SJCRH30 (cell line): ENCODE data around the gene SMAD7. TPM values are rescaled to one million over a fixed set of nuclear protein-coding genes. Genes with fewer than 3 reads are reported as not detected.

Experiments used
- DNase-seq, 2 experiments: peaks; one replicate each; pipeline ENCODE4 v3.0.0-alpha.2; 2015 to 2020
- H3K27ac ChIP-seq: fragments of 250-450 bp; sonication (Bioruptor Pico); 2 replicates; pipeline ENCODE4 v1.5.1; 2020; ENCODE audit warnings: mild to moderate bottlenecking, moderate library complexity
- H3K27me3 ChIP-seq: fragments of 250-450 bp; sonication (Bioruptor Pico); 2 replicates; pipeline ENCODE4 v1.5.1; 2020; ENCODE audit warnings: mild to moderate bottlenecking, moderate library complexity
- H3K36me3 ChIP-seq: fragments of 250-450 bp; sonication (Bioruptor Pico); 2 replicates; pipeline ENCODE4 v1.5.1; 2020; ENCODE audit warnings: mild to moderate bottlenecking, moderate library complexity
- H3K4me1 ChIP-seq: fragments of 250-450 bp; sonication (Bioruptor Pico); 2 replicates; pipeline ENCODE4 v1.5.1; 2020; ENCODE audit warnings: mild to moderate bottlenecking, moderate library complexity
- H3K4me3 ChIP-seq: fragments of 250-450 bp; sonication (Bioruptor Pico); 2 replicates; pipeline ENCODE4 v1.5.1; 2020; ENCODE audit warnings: mild to moderate bottlenecking, moderate library complexity
- H3K9me3 ChIP-seq: fragments of 250-450 bp; sonication (Bioruptor Pico); replicated peaks from 2 replicates; pipeline ENCODE4 v1.5.1; 2020; ENCODE audit warnings: mild to moderate bottlenecking, moderate library complexity
- total RNA-seq: library from RNA; depleted of rRNA; stranded (reverse); fragments of >200 nt; shearing (Covaris generic); gene quantifications from 2 replicates; pipeline ENCODE4 v1.2.3, GENCODE V29; 2014

The SMAD7 gene
- total RNA-seq, 1 experiment from 2014 or later: 3.0 TPM

- Histone ChIP-seq H3K27me3 (no peaks in the 10 kb centered on the region), H3K27ac (no peak overlapping the region), H3K4me3 (no peak overlapping the region), H3K9me3 (no peaks in the 10 kb centered on the region), H3K36me3 (no peaks in the 10 kb centered on the region), H3K4me1 (peaks cover 25% of the 10 kb centered on the region)
- DNase-seq: no peak
Observed at GRCh38 chr18:48938827-48939204, 11.9 kb downstream of the SMAD7 start.

DNA sequence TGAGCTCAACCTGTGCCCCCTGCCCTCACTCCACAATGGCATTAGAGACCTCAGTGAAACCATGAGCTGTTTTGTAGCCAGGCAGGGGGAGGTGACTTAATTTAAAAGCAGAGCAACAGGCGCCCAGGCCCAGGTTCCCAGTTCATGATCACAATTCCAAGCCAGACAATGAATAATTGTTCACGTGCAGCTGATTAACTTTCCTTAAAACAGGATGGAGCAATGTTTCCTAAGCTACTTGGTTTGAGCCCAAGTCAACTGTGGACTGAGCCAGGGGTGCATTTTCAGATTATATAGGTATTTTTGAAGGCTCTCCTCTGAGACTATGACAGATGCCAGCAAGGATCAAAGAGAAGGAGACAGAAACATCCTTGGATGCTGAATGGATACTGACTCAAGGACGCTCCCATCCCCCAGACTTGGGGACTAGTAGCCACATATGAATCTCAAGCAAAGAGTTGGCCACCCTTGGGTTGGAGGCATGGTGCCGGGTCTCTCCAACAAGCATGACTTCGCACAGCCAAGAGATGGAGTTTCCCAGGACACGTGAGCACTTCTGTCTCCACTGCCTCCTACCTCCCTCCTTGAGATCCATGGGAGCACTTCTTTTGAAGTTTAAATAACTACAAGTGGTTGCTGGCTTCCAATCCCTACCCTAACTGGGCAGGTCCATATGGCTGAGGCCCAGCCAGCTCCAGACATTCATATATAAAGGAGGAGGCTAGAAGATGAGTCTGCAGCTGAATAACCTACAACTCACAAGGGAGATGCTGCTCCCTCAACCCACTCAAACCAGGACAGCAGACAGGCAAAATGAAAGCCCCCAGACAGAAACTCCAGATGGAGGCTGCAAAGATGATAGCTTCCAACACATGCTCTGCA, 12.7 kb downstream of the SMAD7 start:
- no peaks in the 10 kb centered on the region for H3K9me3 ChIP-seq
- peaks cover 18% of the 10 kb centered on the region for H3K4me1 ChIP-seq
- no peak overlapping the region for H3K27ac ChIP-seq
- no peak overlapping the region for H3K4me3 ChIP-seq
- H3K27me3 ChIP-seq: no peaks in the 10 kb centered on the region
- no peak for DNase-seq
- H3K36me3 ChIP-seq: no peaks in the 10 kb centered on the region

DNA sequence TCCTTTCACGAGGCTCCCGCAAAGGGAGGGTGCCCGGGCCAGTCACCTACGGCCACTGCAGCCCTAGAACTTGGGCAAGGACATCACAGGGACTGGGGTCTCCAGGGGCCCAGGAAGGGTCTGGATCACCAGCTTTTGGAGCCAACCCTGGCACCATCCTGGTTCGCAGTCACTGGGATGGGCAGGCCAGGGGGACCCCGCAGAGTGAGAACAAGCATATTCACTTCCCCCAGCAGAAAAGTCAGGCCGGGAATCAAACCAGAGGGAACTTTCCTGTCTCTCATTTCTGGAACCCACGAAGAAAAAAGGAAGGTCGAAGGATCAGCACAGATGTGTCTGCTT, 15.4 kb downstream of the SMAD7 start:
- H3K36me3 ChIP-seq: no peaks in the 10 kb centered on the region
- no peaks in the 10 kb centered on the region for H3K27me3 ChIP-seq
- H3K4me3 ChIP-seq: no peak overlapping the region
- no peak overlapping the region for H3K27ac ChIP-seq
- peaks cover 3% of the 10 kb centered on the region; the same call in 1 of the 2 replicates for H3K4me1 ChIP-seq
- DNase-seq: no peak
- H3K9me3 ChIP-seq: no peaks in the 10 kb centered on the region

- no peak overlapping the region for H3K27ac ChIP-seq
- peaks cover 4% of the 10 kb centered on the region for H3K4me1 ChIP-seq
- H3K36me3 ChIP-seq: no peaks in the 10 kb centered on the region
- no peak overlapping the region for H3K4me3 ChIP-seq
- no peaks in the 10 kb centered on the region for H3K9me3 ChIP-seq
- H3K27me3 ChIP-seq: no peaks in the 10 kb centered on the region
- DNase-seq: no peak
Observed at GRCh38 chr18:48934723-48935432, 15.9 kb downstream of the SMAD7 start.

- Histone ChIP-seq H3K9me3 (no peaks in the 10 kb centered on the region), H3K36me3 (no peaks in the 10 kb centered on the region), H3K27me3 (no peaks in the 10 kb centered on the region), H3K4me3 (no peak overlapping the region), H3K27ac (no peak overlapping the region), H3K4me1 (peaks cover 7% of the 10 kb centered on the region)
- no peak for DNase-seq
Observed at GRCh38 chr18:48934415-48934722, 16.4 kb downstream of the SMAD7 start.

DNA sequence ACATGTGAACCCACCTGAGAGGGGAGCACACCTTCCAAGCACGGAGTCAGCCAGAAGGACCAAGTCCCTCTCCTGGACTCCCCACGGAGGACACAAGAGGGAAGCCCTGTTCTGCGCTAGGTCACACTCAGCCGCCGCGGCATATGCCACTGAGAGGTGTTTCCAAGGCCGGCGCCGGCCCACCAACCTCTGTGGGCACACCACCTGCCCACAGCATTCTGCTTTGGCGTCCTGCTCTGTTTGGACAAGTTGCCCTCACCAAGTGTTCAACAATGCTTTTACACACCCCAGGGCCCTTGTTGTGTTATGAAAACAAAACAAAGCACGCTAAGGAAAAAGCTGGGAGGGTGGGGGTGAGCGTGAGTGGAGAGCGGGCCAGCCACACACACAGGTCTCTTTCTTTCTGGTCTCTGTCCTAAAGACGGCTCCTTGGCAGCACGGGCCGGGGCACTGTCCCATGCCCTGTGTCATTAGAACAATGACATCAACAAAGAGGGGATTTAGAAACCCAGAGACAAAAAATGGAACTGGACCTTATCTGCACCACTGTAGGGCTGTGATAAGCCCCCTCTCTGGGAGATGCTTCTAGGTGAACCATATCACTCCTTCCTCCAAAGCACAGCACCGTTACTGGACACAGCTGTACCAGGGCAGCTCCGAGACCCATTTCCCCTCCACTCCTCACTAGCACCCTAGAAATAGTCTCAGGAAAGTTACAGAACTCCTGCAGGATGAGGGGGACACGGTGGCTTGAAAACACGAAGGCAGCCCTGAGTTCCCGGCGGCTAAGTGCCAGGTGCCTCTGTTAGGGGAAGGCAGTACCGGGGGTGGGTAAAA, 17.0 kb downstream of the SMAD7 start:
- Histone ChIP-seq H3K9me3 (no peaks in the 10 kb centered on the region), H3K36me3 (no peaks in the 10 kb centered on the region), H3K4me1 (peaks cover 12% of the 10 kb centered on the region), H3K4me3 (no peak overlapping the region), H3K27ac (no peak overlapping the region), H3K27me3 (no peaks in the 10 kb centered on the region)
- no peak for DNase-seq

- H3K4me3 ChIP-seq: no peak overlapping the region
- no peaks in the 10 kb centered on the region for H3K27me3 ChIP-seq
- no peak overlapping the region for H3K27ac ChIP-seq
- no peaks in the 10 kb centered on the region for H3K9me3 ChIP-seq
- H3K36me3 ChIP-seq: no peaks in the 10 kb centered on the region
- peaks cover 12% of the 10 kb centered on the region for H3K4me1 ChIP-seq
- DNase-seq: no peak
Observed at GRCh38 chr18:48932822-48933510, 17.8 kb downstream of the SMAD7 start.

DNA sequence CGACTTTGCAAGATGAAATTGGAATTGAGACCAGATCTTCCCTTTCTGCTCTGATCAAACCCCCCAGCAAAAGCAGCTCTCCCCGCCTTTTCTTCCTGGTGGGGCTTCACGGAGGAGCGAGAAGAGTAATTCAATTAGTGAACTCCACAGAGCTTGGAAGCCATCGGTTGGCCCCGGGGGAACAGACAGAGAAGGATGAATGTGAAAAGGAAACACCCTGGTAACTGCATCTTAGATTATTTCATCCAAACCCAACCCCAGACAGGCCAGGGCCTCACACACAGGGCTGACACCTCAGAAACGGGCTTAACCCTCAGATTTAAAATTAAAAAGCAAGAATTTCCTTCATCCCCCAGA, 18.3 kb downstream of the SMAD7 start:
- no peaks in the 10 kb centered on the region for H3K9me3 ChIP-seq
- no peak for DNase-seq
- H3K36me3 ChIP-seq: no peaks in the 10 kb centered on the region
- H3K27ac ChIP-seq: no peak overlapping the region
- H3K27me3 ChIP-seq: no peaks in the 10 kb centered on the region
- no peak overlapping the region for H3K4me3 ChIP-seq
- H3K4me1 ChIP-seq: peaks cover 12% of the 10 kb centered on the region

DNA sequence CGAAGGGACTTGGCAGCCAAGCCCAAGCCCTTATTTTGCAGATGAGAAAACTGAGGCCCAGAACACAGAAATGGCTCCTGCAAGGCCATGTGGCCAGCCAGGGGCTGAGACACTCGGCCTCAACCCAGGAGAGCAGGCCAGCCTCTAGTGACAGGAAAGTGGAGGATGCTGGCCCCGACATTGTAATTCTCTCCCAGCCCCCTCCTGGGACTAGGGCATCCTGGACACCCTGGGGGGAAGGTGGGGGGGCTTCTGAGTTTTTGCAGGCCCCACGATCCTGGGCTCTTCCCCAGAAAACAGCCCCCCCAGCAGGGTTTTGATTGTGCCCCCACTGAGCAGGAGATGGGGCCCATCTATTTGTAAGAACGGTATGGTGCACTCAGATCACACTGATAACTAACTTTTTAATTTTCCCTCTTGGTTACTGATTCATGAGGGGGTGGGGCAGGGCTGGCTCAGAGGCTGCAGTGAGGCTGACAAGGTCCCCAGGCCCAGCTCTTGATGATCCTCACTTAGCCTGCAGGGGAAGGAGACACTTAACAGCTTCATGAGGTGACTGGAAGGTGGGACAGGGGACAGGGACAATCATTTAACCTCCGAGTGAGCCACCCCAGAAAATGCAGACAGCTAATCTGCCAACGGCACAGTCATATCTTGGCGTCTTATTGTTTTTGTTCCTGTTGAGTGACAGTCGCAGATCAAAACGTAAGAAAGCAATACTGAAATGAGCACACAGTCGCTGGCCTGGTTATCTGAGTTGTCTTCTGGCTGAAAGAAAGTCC, 18.9 kb downstream of the SMAD7 start:
- H3K27me3 ChIP-seq: no peaks in the 10 kb centered on the region
- no peak overlapping the region for H3K27ac ChIP-seq

GRCh38 chr18:48930926-48931325, 19.8 kb downstream of the SMAD7 start:
- Histone ChIP-seq H3K27me3 (no peaks in the 10 kb centered on the region), H3K27ac (no peak overlapping the region), H3K36me3 (no peaks in the 10 kb centered on the region), H3K4me3 (no peak overlapping the region), H3K9me3 (no peaks in the 10 kb centered on the region), H3K4me1 (peaks cover 12% of the 10 kb centered on the region)
- no peak for DNase-seq

More for the DNA sequence above, 18.9 kb downstream of the SMAD7 start:
- peaks cover 12% of the 10 kb centered on the region for H3K4me1 ChIP-seq
- DNase-seq: no peak
- no peaks in the 10 kb centered on the region for H3K36me3 ChIP-seq
- no peaks in the 10 kb centered on the region for H3K9me3 ChIP-seq
- H3K4me3 ChIP-seq: no peak overlapping the region

- no peak for DNase-seq
- Histone ChIP-seq H3K9me3 (no peaks in the 10 kb centered on the region), H3K27me3 (no peaks in the 10 kb centered on the region), H3K36me3 (no peaks in the 10 kb centered on the region), H3K4me3 (no peak overlapping the region), H3K4me1 (peaks cover 12% of the 10 kb centered on the region), H3K27ac (peak overlapping the region; percentile 5; the same call in 1 of the 2 replicates)
Observed at GRCh38 chr18:48929941-48930713, 20.6 kb downstream of the SMAD7 start.

DNA sequence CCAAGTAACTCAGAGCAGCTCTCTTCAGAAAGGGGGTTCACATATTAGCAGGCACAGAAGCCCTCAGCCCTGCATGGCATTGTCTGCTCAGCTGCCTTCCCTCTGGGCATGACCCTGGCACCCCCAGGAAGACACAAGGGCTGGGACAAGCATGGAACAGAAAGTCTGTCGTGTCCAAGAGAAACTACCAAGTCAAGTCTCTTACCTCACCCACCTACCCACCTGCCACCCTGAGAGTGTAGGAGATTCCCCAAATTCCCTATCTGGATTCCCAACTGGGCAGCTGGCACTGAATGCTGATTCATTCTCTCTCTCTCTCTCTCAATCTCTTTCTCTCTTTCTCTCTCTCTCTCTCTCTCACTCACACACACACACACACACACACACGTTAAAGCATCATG, 21.6 kb downstream of the SMAD7 start:
- no peak for DNase-seq

GRCh38 chr18:48928787-48929186, 22.0 kb downstream of the SMAD7 start:
- Histone ChIP-seq H3K4me3 (no peak overlapping the region), H3K9me3 (no peaks in the 10 kb centered on the region), H3K27me3 (no peaks in the 10 kb centered on the region), H3K27ac (peak overlapping the region; percentile 32), H3K36me3 (no peaks in the 10 kb centered on the region), H3K4me1 (peaks cover 12% of the 10 kb centered on the region)
- peak; percentile 35 to 40 for DNase-seq

More for the DNA sequence above, 21.6 kb downstream of the SMAD7 start:
- no peaks in the 10 kb centered on the region for H3K36me3 ChIP-seq
- H3K27me3 ChIP-seq: no peaks in the 10 kb centered on the region
- no peak overlapping the region for H3K4me3 ChIP-seq
- no peaks in the 10 kb centered on the region for H3K9me3 ChIP-seq
- H3K27ac ChIP-seq: peak overlapping the region; percentile 32
- H3K4me1 ChIP-seq: peaks cover 12% of the 10 kb centered on the region
